K562 (cell line): ENCODE measurements around the gene EEF2K. TPM values are rescaled to one million over a fixed set of nuclear protein-coding genes. Genes with fewer than 3 reads are reported as not detected.

ENCODE experiments used
- ARID3B ChIP-seq: fragments of 250-450 bp; sonication (Bioruptor Pico); IDR thresholded peaks from 2 replicates; pipeline ENCODE4 v1.4.0; 2020; ENCODE audit warnings: borderline replicate concordance
- BMI1 ChIP-seq: fragments of 150-350 bp; IDR thresholded peaks from 2 replicates; pipeline ENCODE4 v1.6.1; 2014; ENCODE audit warnings: low read length
- DACH1 ChIP-seq: fragments of 450-650 bp; IDR thresholded peaks from 2 replicates; pipeline ENCODE4 v1.6.1; 2018; ENCODE audit not compliant: partially characterized antibody
- E2F3 ChIP-seq: fragments of 250-450 bp; sonication (Bioruptor Pico); IDR thresholded peaks from 2 replicates; pipeline ENCODE4 v1.4.0; 2020; ENCODE audit warnings: mild to moderate bottlenecking
- MAX ChIP-seq: sonication (generic); formaldehyde crosslinking; IDR thresholded peaks from 2 replicates; pipeline ENCODE4 v1.9.0; 2022; ENCODE audit warnings: mild to moderate bottlenecking, missing genetic modification reagents
- NFYB ChIP-seq: IDR thresholded peaks from 2 replicates; pipeline ENCODE4 v1.6.1; 2011; ENCODE audit warnings: mild to moderate bottlenecking, moderate library complexity; ENCODE audit not compliant: insufficient read length; ENCODE audit errors: extremely low read depth
- PML ChIP-seq: IDR thresholded peaks from 2 replicates; pipeline ENCODE4 v1.6.1; 2012; ENCODE audit warnings: low read length, inconsistent platforms
- POU5F1 ChIP-seq: fragments of 150-350 bp; IDR thresholded peaks from 2 replicates; pipeline ENCODE4 v1.6.1; 2014; ENCODE audit warnings: borderline replicate concordance, low read length, low read depth, mild to moderate bottlenecking; ENCODE audit not compliant: partially characterized antibody
- PPARD ChIP-seq: fragments of 250-450 bp; sonication (Bioruptor Pico); IDR thresholded peaks from 2 replicates; pipeline ENCODE4 v1.8.0; 2022; ENCODE audit warnings: inconsistent platforms, mild to moderate bottlenecking, moderate library complexity
- PRDM10 ChIP-seq: fragments of 450-650 bp; IDR thresholded peaks from 2 replicates; pipeline ENCODE4 v1.6.1; 2018; ENCODE audit not compliant: partially characterized antibody
- RUNX1 ChIP-seq: sonication (generic); IDR thresholded peaks from 2 replicates; pipeline ENCODE4 v1.6.1; 2016; ENCODE audit warnings: antibody characterized with exemption, low read depth
- YBX1 ChIP-seq: fragments of 450-650 bp; IDR thresholded peaks from 2 replicates; pipeline ENCODE4 v1.7.1; 2016; ENCODE audit warnings: mild to moderate bottlenecking
- ZC3H4 ChIP-seq: sonication (generic); formaldehyde crosslinking; IDR thresholded peaks from 2 replicates; pipeline ENCODE4 v1.9.0; 2021; ENCODE audit warnings: missing genetic modification reagents, borderline replicate concordance
- ZMIZ1 ChIP-seq, 2 experiments: fragments of 150-350 bp in 1 of 2; IDR thresholded peaks; 2 replicates each; pipeline ENCODE4 v1.6.1; 2012 to 2016; ENCODE audit warnings: low read depth in 2 of 2, low read length in 2 of 2, mild to moderate bottlenecking in 1 of 2, moderate library complexity in 1 of 2
- ZNF124 ChIP-seq: sonication (generic); formaldehyde crosslinking; IDR thresholded peaks from 2 replicates; pipeline ENCODE4 v1.8.1; 2022; ENCODE audit warnings: missing genetic modification reagents
- ZZZ3 ChIP-seq: fragments of 450-650 bp; IDR thresholded peaks from 2 replicates; pipeline ENCODE4 v1.6.1; 2016; ENCODE audit warnings: antibody characterized with exemption, mild to moderate bottlenecking, moderate library complexity
- polyA plus RNA-seq, 8 experiments: library from polyadenylated mRNA; depleted of rRNA in 4 of 8; stranded (reverse) in 5 of 8; unstranded in 3 of 8; fragments of >200 nt; fragmentation: Nextera tagmentation in 2 of 8; fragmentation: Illumina TruSeq in 1 of 8; extraction: Ambion mirVana in 2 of 8; extraction: Trizol in 1 of 8; gene quantifications; 2 replicates each; pipeline versions ENCODE4 v1.2.1 to v1.2.3, GENCODE V29; 2011 to 2014; ENCODE audit warnings: inconsistent platforms in 1 of 8, missing spikeins in 1 of 8
- total RNA-seq, 7 experiments: library from RNA; depleted of rRNA in 6 of 7; stranded (reverse); fragments of >200 nt in 6 of 7; fragmentation: Illumina TruSeq in 2 of 7; extraction: Trizol in 2 of 7; gene quantifications; 2 replicates each; pipeline versions ENCODE4 v1.2.1 to v1.2.3, GENCODE V29; 2011 to 2021; ENCODE audit warnings: low replicate concordance in 1 of 7
- TF ChIP-seq, protein P1 (sequence below): sonication (generic); formaldehyde crosslinking; IDR thresholded peaks from 2 replicates; pipeline ENCODE4 v1.8.0; 2022; ENCODE audit warnings: mild to moderate bottlenecking, missing genetic modification reagents
- TF ChIP-seq, protein P2 (sequence below): fragments of 250-450 bp; sonication (Bioruptor Pico); IDR thresholded peaks from 2 replicates; pipeline ENCODE4 v1.5.0; 2020; ENCODE audit warnings: mild to moderate bottlenecking

The EEF2K gene
- total and polyA plus RNA-seq, 9 of the 15 experiments (the other 6 are each of a cell fraction or from before 2014, with no cell fraction given): 3.0 to 35.2 (median 12.2) TPM

DNA sequence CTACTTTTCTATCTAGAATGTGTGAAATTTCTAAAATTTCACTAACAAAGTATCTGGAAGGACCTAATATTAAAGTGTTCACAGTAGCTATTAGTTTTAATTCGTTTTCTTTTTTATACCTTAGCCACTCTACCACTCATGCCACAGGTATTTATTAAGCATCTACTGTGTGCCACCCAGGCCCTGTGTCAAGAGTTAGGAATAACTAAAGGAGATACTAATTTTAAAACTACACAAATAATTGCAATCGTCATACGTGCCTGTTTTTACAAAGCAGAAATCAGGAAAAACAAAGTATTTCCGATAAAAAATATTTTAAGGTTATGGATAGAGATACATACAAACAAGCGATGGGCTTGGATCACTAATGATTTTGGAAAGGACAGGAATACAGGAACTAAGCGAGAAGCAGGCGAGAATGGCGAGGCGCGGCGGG, 483 bp upstream of the EEF2K start (continued):
- TF ChIP-seq ARID3B (CRISPR knock-in tag): no peak
- TF ChIP-seq DACH1: no peak
- no peak for TF ChIP-seq E2F3 (CRISPR knock-in tag)
- no peak for TF ChIP-seq MAX (CRISPR knock-in tag)
- TF ChIP-seq, protein P1, sequence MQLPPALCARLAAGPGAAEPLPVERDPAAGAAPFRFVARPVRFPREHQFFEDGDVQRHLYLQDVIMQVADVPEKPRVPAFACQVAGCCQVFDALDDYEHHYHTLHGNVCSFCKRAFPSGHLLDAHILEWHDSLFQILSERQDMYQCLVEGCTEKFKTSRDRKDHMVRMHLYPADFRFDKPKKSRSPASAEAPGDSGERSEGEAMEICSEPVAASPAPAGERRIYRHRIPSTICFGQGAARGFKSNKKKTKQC (CRISPR knock-in tag): no peak
- no peak for TF ChIP-seq ZMIZ1 (IDR thresholded peaks at IDR 0.05; ENCODE audit: low read depth in 2 of 2, low read length in 2 of 2)
- no peak for TF ChIP-seq RUNX1
- peak; percentile 71; the same call in 1 of the 2 replicates for TF ChIP-seq ZZZ3
- TF ChIP-seq PML: 0 out of 2 replicates have a peak, but pooled peaks have one; percentile 15
- TF ChIP-seq, protein P2, sequence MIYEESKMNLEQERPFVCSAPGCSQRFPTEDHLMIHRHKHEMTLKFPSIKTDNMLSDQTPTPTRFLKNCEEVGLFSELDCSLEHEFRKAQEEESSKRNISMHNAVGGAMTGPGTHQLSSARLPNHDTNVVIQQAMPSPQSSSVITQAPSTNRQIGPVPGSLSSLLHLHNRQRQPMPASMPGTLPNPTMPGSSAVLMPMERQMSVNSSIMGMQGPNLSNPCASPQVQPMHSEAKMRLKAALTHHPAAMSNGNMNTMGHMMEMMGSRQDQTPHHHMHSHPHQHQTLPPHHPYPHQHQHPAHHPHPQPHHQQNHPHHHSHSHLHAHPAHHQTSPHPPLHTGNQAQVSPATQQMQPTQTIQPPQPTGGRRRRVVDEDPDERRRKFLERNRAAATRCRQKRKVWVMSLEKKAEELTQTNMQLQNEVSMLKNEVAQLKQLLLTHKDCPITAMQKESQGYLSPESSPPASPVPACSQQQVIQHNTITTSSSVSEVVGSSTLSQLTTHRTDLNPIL (CRISPR knock-in tag): no peak
- TF ChIP-seq YBX1: no peak
- no peak for TF ChIP-seq BMI1
- no peak for TF ChIP-seq PPARD
- TF ChIP-seq NFYB: no peak
- no peak for TF ChIP-seq ZNF124 (CRISPR knock-in tag)
- TF ChIP-seq PRDM10: no peak
- no peak for TF ChIP-seq POU5F1
- TF ChIP-seq ZC3H4 (CRISPR knock-in tag): no peak
